Type B pancreatic cell (in vitro differentiated cells): ENCODE results near the gene ULK4. TPM values are rescaled to one million over a fixed set of nuclear protein-coding genes. Genes with fewer than 3 reads are reported as not detected.

Source experiments
- DNase-seq: peaks from one replicate; pipeline ENCODE4 v3.0.0; 2021; ENCODE audit warnings: mixed read lengths; ENCODE audit not compliant: unreplicated experiment; ENCODE audit errors: extremely low spot score
- H3K27ac Mint-ChIP-seq: 2 replicates; pipeline ENCODE4 v1.8.0; 2021; ENCODE audit warnings: mild to moderate bottlenecking, mixed read lengths
- H3K27me3 Mint-ChIP-seq: 2 replicates; pipeline ENCODE4 v1.8.0; 2021; ENCODE audit warnings: mixed read lengths
- H3K36me3 Mint-ChIP-seq: 2 replicates; pipeline ENCODE4 v1.8.0; 2021; ENCODE audit warnings: mixed read lengths
- H3K4me1 Mint-ChIP-seq: one replicate; pipeline ENCODE4 v1.8.0; 2021; ENCODE audit warnings: mixed read lengths; ENCODE audit not compliant: unreplicated experiment
- H3K4me3 Mint-ChIP-seq: 2 replicates; pipeline ENCODE4 v1.8.0; 2021; ENCODE audit warnings: mild to moderate bottlenecking, mixed read lengths
- H3K9me3 Mint-ChIP-seq: 2 replicates; pipeline ENCODE4 v1.8.0; 2021; ENCODE audit warnings: mixed read lengths
- CTCF ChIP-seq: fragments of 200-600 bp; sonication (generic); conservative IDR thresholded peaks from 2 replicates; pipeline ENCODE4 v1.5.0; 2021; ENCODE audit warnings: antibody characterized with exemption, mild to moderate bottlenecking
- total RNA-seq: library from RNA; stranded (reverse); gene quantifications from 2 replicates; pipeline ENCODE4 v1.2.1, GENCODE V29; 2021; ENCODE audit warnings: low replicate concordance

Gene ULK4
- total RNA-seq, 1 donor from 2014 or later: 10.7 TPM

GRCh38 chr3:41673650-41674049, 288.3 kb downstream of the ULK4 start:
- Mint-ChIP-seq H3K9me3 (peaks cover 5% of the 10 kb centered on the region), H3K4me3 (no peak overlapping the region), H3K27ac (no peak overlapping the region), H3K36me3 (no peaks in the 10 kb centered on the region), H3K27me3 (no peaks in the 10 kb centered on the region), H3K4me1 (no peaks in the 10 kb centered on the region)
- TF ChIP-seq CTCF: no peak
- DNase-seq: no peak

- Mint-ChIP-seq H3K36me3 (peaks cover 3% of the 10 kb centered on the region), H3K4me3 (no peak overlapping the region), H3K27ac (no peak overlapping the region), H3K9me3 (peaks cover 5% of the 10 kb centered on the region), H3K4me1 (no peaks in the 10 kb centered on the region), H3K27me3 (no peaks in the 10 kb centered on the region)
- TF ChIP-seq CTCF: no peak
- DNase-seq: no peak
Observed at GRCh38 chr3:41668379-41668778, 293.5 kb downstream of the ULK4 start.

GRCh38 chr3:41662288-41662687, 299.6 kb downstream of the ULK4 start:
- Mint-ChIP-seq H3K4me1 (no peaks in the 10 kb centered on the region), H3K4me3 (no peak overlapping the region), H3K36me3 (peaks cover 3% of the 10 kb centered on the region), H3K27ac (no peak overlapping the region), H3K9me3 (no peaks in the 10 kb centered on the region), H3K27me3 (no peaks in the 10 kb centered on the region)
- DNase-seq: no peak
- TF ChIP-seq CTCF: no peak

- Mint-ChIP-seq H3K9me3 (no peaks in the 10 kb centered on the region), H3K27me3 (no peaks in the 10 kb centered on the region), H3K4me1 (no peaks in the 10 kb centered on the region), H3K27ac (no peak overlapping the region), H3K4me3 (no peak overlapping the region), H3K36me3 (peaks cover 3% of the 10 kb centered on the region)
- TF ChIP-seq CTCF: no peak
- DNase-seq: no peak
Observed at GRCh38 chr3:41661796-41662195, 300.1 kb downstream of the ULK4 start.

GRCh38 chr3:41660510-41660909, 301.4 kb downstream of the ULK4 start:
- Mint-ChIP-seq H3K27ac (no peak overlapping the region), H3K9me3 (no peaks in the 10 kb centered on the region)

More at GRCh38 chr3:41660510-41660909, 301.4 kb downstream of the ULK4 start:
- no peak for TF ChIP-seq CTCF
- Mint-ChIP-seq H3K4me1 (no peaks in the 10 kb centered on the region), H3K4me3 (no peak overlapping the region), H3K27me3 (no peaks in the 10 kb centered on the region), H3K36me3 (peaks cover 3% of the 10 kb centered on the region)
- DNase-seq: no peak
